ENCODE results near the gene PALB2.

PALB2 gene

DNA sequence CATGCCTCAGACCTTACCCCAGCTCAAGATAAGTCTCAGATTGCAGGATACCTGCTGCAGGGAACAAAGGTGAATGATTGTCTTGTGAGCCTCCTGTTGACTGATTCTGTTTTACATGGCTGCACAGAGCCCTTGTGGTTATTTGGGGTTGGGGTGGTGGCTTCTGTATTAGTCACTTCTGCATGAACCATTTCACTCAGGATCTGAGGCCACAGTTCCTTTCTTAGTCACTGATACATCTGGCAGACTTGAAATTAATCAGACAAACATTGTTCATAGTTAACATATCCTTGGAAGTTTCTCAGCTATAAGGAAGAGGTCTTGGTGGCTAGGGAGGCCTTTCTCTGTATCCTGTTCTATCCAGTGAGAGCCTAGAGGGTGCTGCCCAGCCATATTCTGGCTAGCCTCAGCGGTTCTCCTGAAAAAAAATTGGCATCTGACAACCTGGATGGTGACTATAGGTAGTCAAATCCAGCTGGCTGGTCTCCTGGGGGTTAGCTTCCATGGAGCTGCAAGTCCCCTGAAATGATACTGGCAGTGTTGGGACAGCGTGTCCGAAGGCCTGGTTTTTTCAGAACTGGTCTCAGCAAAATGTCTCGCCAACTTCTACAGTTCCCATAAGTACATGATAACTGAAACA is 29.1 kb upstream of the PALB2 start:
- peak overlapping the region; percentile 73 for H3K27ac ChIP-seq
- H3K36me3 ChIP-seq (replicated peaks): peaks cover 55% of the 10 kb centered on the region
- in situ Hi-C loops (cut with HindIII; ENCODE audit: low pct_ligation_motif_present, low sequenced_read_pairs): no loop called here

GRCh38 chr16:23668873-23669272 is 27.8 kb upstream of the PALB2 start:
- H3K36me3 ChIP-seq (replicated peaks): peaks cover 61% of the 10 kb centered on the region
- TF ChIP-seq, protein P1, sequence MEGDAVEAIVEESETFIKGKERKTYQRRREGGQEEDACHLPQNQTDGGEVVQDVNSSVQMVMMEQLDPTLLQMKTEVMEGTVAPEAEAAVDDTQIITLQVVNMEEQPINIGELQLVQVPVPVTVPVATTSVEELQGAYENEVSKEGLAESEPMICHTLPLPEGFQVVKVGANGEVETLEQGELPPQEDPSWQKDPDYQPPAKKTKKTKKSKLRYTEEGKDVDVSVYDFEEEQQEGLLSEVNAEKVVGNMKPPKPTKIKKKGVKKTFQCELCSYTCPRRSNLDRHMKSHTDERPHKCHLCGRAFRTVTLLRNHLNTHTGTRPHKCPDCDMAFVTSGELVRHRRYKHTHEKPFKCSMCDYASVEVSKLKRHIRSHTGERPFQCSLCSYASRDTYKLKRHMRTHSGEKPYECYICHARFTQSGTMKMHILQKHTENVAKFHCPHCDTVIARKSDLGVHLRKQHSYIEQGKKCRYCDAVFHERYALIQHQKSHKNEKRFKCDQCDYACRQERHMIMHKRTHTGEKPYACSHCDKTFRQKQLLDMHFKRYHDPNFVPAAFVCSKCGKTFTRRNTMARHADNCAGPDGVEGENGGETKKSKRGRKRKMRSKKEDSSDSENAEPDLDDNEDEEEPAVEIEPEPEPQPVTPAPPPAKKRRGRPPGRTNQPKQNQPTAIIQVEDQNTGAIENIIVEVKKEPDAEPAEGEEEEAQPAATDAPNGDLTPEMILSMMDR (IDR thresholded peaks at IDR 0.05; ENCODE audit: low read depth, low read length, missing control alignments): no peak
- DNase-seq: no peak
- no peak overlapping the region for H3K4me3 ChIP-seq (ENCODE audit: low read depth, low read length)
- H3K27ac ChIP-seq: no peak overlapping the region
- in situ Hi-C loops (cut with HindIII; ENCODE audit: low pct_ligation_motif_present, low sequenced_read_pairs): no loop called here
- no peaks in the 10 kb centered on the region for H3K27me3 ChIP-seq (replicated peaks)

More for the DNA sequence above, 29.1 kb upstream of the PALB2 start:
- DNase-seq: peak; percentile 79
- H3K27me3 ChIP-seq (replicated peaks): no peaks in the 10 kb centered on the region
- H3K4me3 ChIP-seq (ENCODE audit: low read depth, low read length): no peak overlapping the region
- TF ChIP-seq, protein P1 (IDR thresholded peaks at IDR 0.05; ENCODE audit: low read depth, low read length, missing control alignments): no peak

DNA sequence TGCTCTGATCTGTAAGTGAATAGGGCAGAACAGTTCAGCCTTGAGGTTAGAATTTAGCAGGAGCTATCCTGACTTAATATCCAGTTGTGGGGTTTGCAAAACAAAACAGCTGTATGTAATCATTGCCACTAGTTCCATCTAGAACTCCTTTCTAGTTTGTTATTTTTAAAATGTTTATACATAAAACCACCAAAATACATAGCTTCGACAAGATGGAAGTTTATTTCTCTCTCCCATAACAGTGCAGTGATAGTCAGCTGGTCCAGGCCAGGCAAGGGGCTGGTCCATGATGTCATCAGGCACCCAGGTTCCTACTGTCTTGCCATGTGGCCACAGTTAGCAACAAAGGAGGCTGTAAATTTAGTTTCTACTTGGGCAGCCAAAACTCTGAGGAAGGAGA is 27.1 kb upstream of the PALB2 start:
- Histone ChIP-seq H3K4me3 (ENCODE audit: low read depth, low read length) (no peak overlapping the region), H3K27me3 (replicated peaks) (no peaks in the 10 kb centered on the region), H3K27ac (no peak overlapping the region), H3K36me3 (replicated peaks) (peaks cover 66% of the 10 kb centered on the region)
- no peak for DNase-seq
- in situ Hi-C loops (cut with HindIII; ENCODE audit: low pct_ligation_motif_present, low sequenced_read_pairs): no loop called here
- TF ChIP-seq, protein P1 (IDR thresholded peaks at IDR 0.05; ENCODE audit: low read depth, low read length, missing control alignments): no peak

DNA sequence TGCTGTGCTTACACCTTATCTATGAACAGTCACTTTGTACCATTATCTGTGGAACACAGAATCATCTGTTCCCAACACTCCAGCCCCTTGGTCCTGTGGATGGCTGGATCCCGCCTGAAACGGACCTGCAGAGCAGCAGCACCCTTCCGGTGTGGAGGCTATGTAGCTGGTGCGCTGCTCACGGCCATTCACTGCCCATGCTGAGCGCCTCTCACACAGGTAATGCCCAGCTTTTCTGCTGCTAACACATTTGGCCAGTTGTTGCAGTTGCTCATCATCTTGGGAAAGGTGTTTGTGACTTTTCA is 26.2 kb upstream of the PALB2 start:
- H3K27ac ChIP-seq: no peak overlapping the region
- H3K4me3 ChIP-seq (ENCODE audit: low read depth, low read length): no peak overlapping the region
- H3K27me3 ChIP-seq (replicated peaks): no peaks in the 10 kb centered on the region
- TF ChIP-seq, protein P1 (IDR thresholded peaks at IDR 0.05; ENCODE audit: low read depth, low read length, missing control alignments): no peak
- in situ Hi-C loops (cut with HindIII; ENCODE audit: low pct_ligation_motif_present, low sequenced_read_pairs): no loop called here
- H3K36me3 ChIP-seq (replicated peaks): peaks cover 74% of the 10 kb centered on the region
- DNase-seq: no peak

- in situ Hi-C loops (cut with HindIII; ENCODE audit: low pct_ligation_motif_present, low sequenced_read_pairs): no loop called here
- TF ChIP-seq, protein P1 (IDR thresholded peaks at IDR 0.05; ENCODE audit: low read depth, low read length, missing control alignments): no peak
- H3K36me3 ChIP-seq (replicated peaks): peaks cover 78% of the 10 kb centered on the region
- H3K27me3 ChIP-seq (replicated peaks): no peaks in the 10 kb centered on the region
- no peak overlapping the region for H3K4me3 ChIP-seq (ENCODE audit: low read depth, low read length)
- no peak for DNase-seq
- H3K27ac ChIP-seq: no peak overlapping the region
These were observed 25.7 kb upstream of the PALB2 start for GRCh38 chr16:23666571-23667354.

All from brain microvascular endothelial cell (primary cell).